COLO668 (cell line): ENCODE measurements around the gene ARID5A.

Experiments used
- DNase-seq: peaks from one replicate; lab custom pipeline; 2025; ENCODE audit not compliant: unreplicated experiment; lab: John Stamatoyannopoulos, UW

Gene ARID5A

GRCh38 chr2:96506016-96506906, 30.3 kb upstream of the ARID5A start:
- no peak for DNase-seq

GRCh38 chr2:96506907-96507240, 29.7 kb upstream of the ARID5A start:
- DNase-seq = no peak

GRCh38 chr2:96507957-96508520, 28.5 kb upstream of the ARID5A start:
- DNase-seq = peak; percentile 73

GRCh38 chr2:96508521-96509113, 27.9 kb upstream of the ARID5A start:
- no peak for DNase-seq

- DNase-seq = peak; percentile 88
These were observed 27.3 kb upstream of the ARID5A start for GRCh38 chr2:96509114-96509846.

GRCh38 chr2:96509847-96510230, 26.7 kb upstream of the ARID5A start:
- DNase-seq = no peak

GRCh38 chr2:96510931-96511595, 25.5 kb upstream of the ARID5A start:
- DNase-seq = no peak

- DNase-seq = no peak
These were observed 24.7 kb upstream of the ARID5A start for GRCh38 chr2:96511851-96512250.

GRCh38 chr2:96512341-96512740, 24.2 kb upstream of the ARID5A start:
- no peak for DNase-seq

- no peak for DNase-seq
These were observed 22.0 kb upstream of the ARID5A start for GRCh38 chr2:96514521-96514920.

- no peak for DNase-seq
These were observed 19.5 kb upstream of the ARID5A start for GRCh38 chr2:96517079-96517478.

GRCh38 chr2:96520231-96520630, 16.3 kb upstream of the ARID5A start:
- no peak for DNase-seq

- DNase-seq = no peak
These were observed 15.9 kb upstream of the ARID5A start for GRCh38 chr2:96520697-96521096.

GRCh38 chr2:96521219-96521618, 15.3 kb upstream of the ARID5A start:
- DNase-seq = no peak

- DNase-seq = no peak
These were observed 14.0 kb upstream of the ARID5A start for GRCh38 chr2:96522304-96523203.

- DNase-seq = no peak
These were observed 12.7 kb upstream of the ARID5A start for GRCh38 chr2:96523659-96524481.

- no peak for DNase-seq
These were observed 11.9 kb upstream of the ARID5A start for GRCh38 chr2:96524482-96525210.

- no peak for DNase-seq
These were observed 11.4 kb upstream of the ARID5A start for GRCh38 chr2:96525211-96525507.

GRCh38 chr2:96526101-96526591, 10.4 kb upstream of the ARID5A start:
- DNase-seq = peak; percentile 48
